Transverse colon (tissue), 4 donors: Measurements from ENCODE around the gene YWHAB. TPM values are rescaled to one million over a fixed set of nuclear protein-coding genes. Genes with fewer than 3 reads are reported as not detected.

Experiments used
- DNase-seq: peaks from one replicate; pipeline ENCODE4 v3.0.0-alpha.2; 2019
- H3K27ac ChIP-seq, 4 donors: fragments of 200-600 bp; sonication (generic); 2 replicates each; pipeline ENCODE4 v1.5.1; 2016 to 2018; ENCODE audit warnings: inconsistent platforms in 4 of 4
- H3K27me3 ChIP-seq: fragments of 200-600 bp; sonication (generic); 2 replicates; pipeline ENCODE4 v1.5.1; 2017; ENCODE audit warnings: inconsistent platforms
- H3K36me3 ChIP-seq, 4 donors: fragments of 200-600 bp; sonication (generic); 2 replicates each; pipeline ENCODE4 v1.5.1; 2017 to 2019; ENCODE audit warnings: inconsistent platforms in 4 of 4
- H3K4me1 ChIP-seq, 4 donors: fragments of 200-600 bp; sonication (generic); 2 replicates each; pipeline ENCODE4 v1.5.1; 2017 to 2020; ENCODE audit warnings: inconsistent platforms in 4 of 4
- H3K4me3 ChIP-seq, 4 donors: fragments of 200-600 bp; sonication (generic); 1 replicate in 1 of 4; 2 replicates in 3 of 4; pipeline versions ENCODE4 v1.5.1 to v1.6.1; 2017 to 2019; ENCODE audit warnings: inconsistent platforms in 4 of 4
- H3K9me3 ChIP-seq, 2 donors: fragments of 200-600 bp; sonication (generic); 2 replicates each; pipeline ENCODE4 v1.5.1; 2017 to 2019; ENCODE audit warnings: inconsistent platforms in 2 of 2
- CTCF ChIP-seq, 5 experiments: fragments of 200-600 bp in 3 of 5; fragments of 450-650 bp in 2 of 5; sonication (generic) in 3 of 5; IDR thresholded peaks; 1 replicate in 2 of 5; 2 replicates in 3 of 5; pipeline ENCODE4 v1.5.1; 2016 to 2017; ENCODE audit warnings: antibody characterized with exemption in 5 of 5, inconsistent platforms in 3 of 5, mild to moderate bottlenecking in 2 of 5, moderate library complexity in 1 of 5
- EP300 ChIP-seq: sonication (generic); formaldehyde crosslinking; IDR thresholded peaks from one replicate; pipeline ENCODE4 v1.6.1; 2017; ENCODE audit warnings: antibody characterized with exemption, low read depth
- POLR2A ChIP-seq: fragments of 450-650 bp; IDR thresholded peaks from one replicate; pipeline ENCODE4 v1.6.1; 2016; ENCODE audit warnings: antibody characterized with exemption, mild to moderate bottlenecking, moderate library complexity
- POLR2AphosphoS5 ChIP-seq, 3 donors: sonication (generic); formaldehyde crosslinking; IDR thresholded peaks; one replicate each; pipeline ENCODE4 v1.6.1; 2016; ENCODE audit warnings: antibody characterized with exemption in 3 of 3
- WGBS, 2 donors: methylation state at CpG; one replicate each; pipeline ENCODE4 v1.1.5; 2018; ENCODE audit warnings: low coverage in 1 of 2; 5-methylcytosine and 5-hydroxymethylcytosine counted together
- in situ Hi-C, 4 donors: fragments of 200-750 bp; cut with MboI; loops; one replicate each; pipeline versions ENCODE4 v1.15.0 to v1.15.1; 2017; ENCODE audit warnings: low sequenced_read_pairs in 3 of 4, low pct_ligation_motif_present in 1 of 4, low pct_unique_long_range_greater_than_20kb in 1 of 4
- intact Hi-C: fragments of 100-400 bp; cut with DNase I; formaldehyde crosslinking; loops from one replicate; pipeline ENCODE4 v1.15.1; 2023; ENCODE audit warnings: low total_unique reads
- total RNA-seq, 4 donors: library from RNA; depleted of rRNA; stranded (reverse); fragments of >200 nt; gene quantifications; one replicate each; pipeline ENCODE4 v1.1.0, GENCODE V29; 2016

YWHAB gene
- total RNA-seq, 4 donors from 2014 or later, result 73.2 to 170 (median 117) TPM

GRCh38 chr20:44918342-44918741 lies 32.8 kb downstream of the YWHAB start:
- Histone ChIP-seq H3K27me3 (no peaks in the 10 kb centered on the region), H3K4me1 (no peaks in the 10 kb centered on the region), H3K9me3 (no peaks in the 10 kb centered on the region), H3K27ac (no peak overlapping the region), H3K36me3 (no peaks in the 10 kb centered on the region), H3K4me3 (no peak overlapping the region)
- intact Hi-C loops (no loop called here), in situ Hi-C loops (no loop called here)
- TF ChIP-seq POLR2A (no peak), EP300 (no peak), POLR2AphosphoS5 (IDR thresholded peaks at IDR 0.05) (no peak), CTCF (IDR thresholded peaks at IDR 0.05) (no peak)
- DNase-seq, result no peak
- WGBS, 2 donors, result 94% methylated on average over 3 of the region's 3 CpGs; no CpG with 5 or more reads in 1 of the 2 donors

- no peak for TF ChIP-seq EP300
- no peak for TF ChIP-seq CTCF (IDR thresholded peaks at IDR 0.05)
- no peak for TF ChIP-seq POLR2A
- TF ChIP-seq POLR2AphosphoS5 (IDR thresholded peaks at IDR 0.05), result no peak
- Histone ChIP-seq H3K36me3 (no peaks in the 10 kb centered on the region), H3K4me3 (no peak overlapping the region), H3K27me3 (no peaks in the 10 kb centered on the region), H3K9me3 (no peaks in the 10 kb centered on the region), H3K4me1 (no peaks in the 10 kb centered on the region), H3K27ac (no peak overlapping the region)
- in situ Hi-C loops (no loop called here), intact Hi-C loops (no loop called here)
- 90 to 99% methylated on average over 2 to 8 of the region's 10 CpGs for WGBS, 2 donors
- DNase-seq, result no peak
Measured at GRCh38 chr20:44918761-44919160, 33.3 kb downstream of the YWHAB start.

- no peak for DNase-seq
- H3K9me3 ChIP-seq, result no peaks in the 10 kb centered on the region
- H3K4me1 ChIP-seq, result no peaks in the 10 kb centered on the region
- no peaks in the 10 kb centered on the region for H3K27me3 ChIP-seq
- WGBS, 2 donors, result 98% methylated on average over 14 of the region's 14 CpGs; no CpG with 5 or more reads in 1 of the 2 donors
- in situ Hi-C loops (no loop called here), intact Hi-C loops (no loop called here)
- no peak overlapping the region for H3K27ac ChIP-seq
- TF ChIP-seq EP300 (no peak), CTCF (IDR thresholded peaks at IDR 0.05) (no peak), POLR2A (no peak)
- H3K4me3 ChIP-seq, result no peak overlapping the region
- no peaks in the 10 kb centered on the region for H3K36me3 ChIP-seq
Measured at GRCh38 chr20:44921447-44921846, 35.9 kb downstream of the YWHAB start.

GRCh38 chr20:44924541-44924940 lies 39.0 kb downstream of the YWHAB start:
- no peaks in the 10 kb centered on the region for H3K36me3 ChIP-seq
- no peaks in the 10 kb centered on the region for H3K4me1 ChIP-seq
- intact Hi-C loops, result no loop called here
- no peak for DNase-seq
- no peak for TF ChIP-seq POLR2AphosphoS5 (IDR thresholded peaks at IDR 0.05)
- no peak for TF ChIP-seq CTCF (IDR thresholded peaks at IDR 0.05)
- no peak for TF ChIP-seq POLR2A
- no peak for TF ChIP-seq EP300
- H3K4me3 ChIP-seq, result no peak overlapping the region
- WGBS, 2 donors, result 67 to 89% methylated on average over 2 to 4 of the region's 4 CpGs
- no peak overlapping the region for H3K27ac ChIP-seq
- no peaks in the 10 kb centered on the region for H3K9me3 ChIP-seq
- no peaks in the 10 kb centered on the region for H3K27me3 ChIP-seq
- in situ Hi-C loops, result no loop called here
